ENCODE measurements around the gene WNT8B.

Gene WNT8B

GRCh38 chr10:100483876-100484666 is 21.3 kb downstream of the WNT8B start:
- H3K9me3 ChIP-seq: no peaks in the 10 kb centered on the region
- TF ChIP-seq, protein P1, sequence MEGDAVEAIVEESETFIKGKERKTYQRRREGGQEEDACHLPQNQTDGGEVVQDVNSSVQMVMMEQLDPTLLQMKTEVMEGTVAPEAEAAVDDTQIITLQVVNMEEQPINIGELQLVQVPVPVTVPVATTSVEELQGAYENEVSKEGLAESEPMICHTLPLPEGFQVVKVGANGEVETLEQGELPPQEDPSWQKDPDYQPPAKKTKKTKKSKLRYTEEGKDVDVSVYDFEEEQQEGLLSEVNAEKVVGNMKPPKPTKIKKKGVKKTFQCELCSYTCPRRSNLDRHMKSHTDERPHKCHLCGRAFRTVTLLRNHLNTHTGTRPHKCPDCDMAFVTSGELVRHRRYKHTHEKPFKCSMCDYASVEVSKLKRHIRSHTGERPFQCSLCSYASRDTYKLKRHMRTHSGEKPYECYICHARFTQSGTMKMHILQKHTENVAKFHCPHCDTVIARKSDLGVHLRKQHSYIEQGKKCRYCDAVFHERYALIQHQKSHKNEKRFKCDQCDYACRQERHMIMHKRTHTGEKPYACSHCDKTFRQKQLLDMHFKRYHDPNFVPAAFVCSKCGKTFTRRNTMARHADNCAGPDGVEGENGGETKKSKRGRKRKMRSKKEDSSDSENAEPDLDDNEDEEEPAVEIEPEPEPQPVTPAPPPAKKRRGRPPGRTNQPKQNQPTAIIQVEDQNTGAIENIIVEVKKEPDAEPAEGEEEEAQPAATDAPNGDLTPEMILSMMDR (IDR thresholded peaks at IDR 0.05): no peak
- no peak for DNase-seq
- H3K27ac ChIP-seq: no peak overlapping the region
- H3K4me3 ChIP-seq: no peak overlapping the region
- peaks cover 0 to 18% (median 16%) of the 10 kb centered on the region in 4 donors for H3K4me1 ChIP-seq
- H3K27me3 ChIP-seq: peaks cover 0 to 21% of the 10 kb centered on the region in 2 donors
- intact Hi-C loops (cut with DNase I; ENCODE audit: low total_unique reads): no loop called here
- peaks cover 18 to 33% (median 24%) of the 10 kb centered on the region in 3 donors for H3K36me3 ChIP-seq

- Histone ChIP-seq H3K27ac (no peak overlapping the region), H3K9me3 (no peaks in the 10 kb centered on the region), H3K27me3 (peaks cover 0 to 11% of the 10 kb centered on the region in 2 donors), H3K4me1 (peaks cover 0 to 18% (median 16%) of the 10 kb centered on the region in 4 donors), H3K4me3 (no peak overlapping the region), H3K36me3 (peaks cover 29 to 46% (median 37%) of the 10 kb centered on the region in 3 donors)
- intact Hi-C loops (cut with DNase I; ENCODE audit: low total_unique reads): no loop called here
- TF ChIP-seq, protein P1 (IDR thresholded peaks at IDR 0.05): no peak
- no peak for DNase-seq
Observed at GRCh38 chr10:100485366-100485765, 22.6 kb downstream of the WNT8B start.

DNA sequence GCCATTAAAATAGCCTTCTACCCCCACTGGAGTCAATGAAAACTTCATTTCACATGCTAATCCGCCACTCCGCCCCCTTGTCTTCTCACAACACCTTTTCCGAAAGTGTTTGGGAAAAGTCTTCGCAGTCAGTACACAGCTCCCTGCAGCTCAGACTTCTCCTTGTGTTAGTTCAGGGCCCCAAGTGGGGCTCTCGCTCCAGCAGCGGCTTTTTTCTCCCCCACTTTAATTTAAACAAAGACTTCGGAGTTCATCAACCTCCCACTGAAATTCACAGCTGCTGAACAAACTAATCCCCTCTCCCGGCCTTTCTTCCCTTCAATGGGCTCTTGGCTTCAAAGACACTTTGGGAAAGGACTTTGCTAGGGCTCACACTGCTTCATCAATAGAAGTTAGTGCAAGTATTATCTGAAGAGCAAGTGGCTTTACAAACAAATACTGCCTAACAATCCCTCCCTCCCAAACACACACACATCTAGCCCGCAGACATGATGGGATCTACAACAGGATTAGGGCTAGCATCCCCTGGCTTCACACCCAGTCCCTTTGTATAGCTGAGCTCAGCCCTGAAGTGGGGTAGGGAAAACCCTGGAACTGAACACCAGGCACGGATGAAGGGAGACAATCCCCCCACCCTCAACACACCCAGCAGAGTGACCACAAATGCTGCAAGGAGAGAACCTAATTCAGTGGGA is 23.1 kb downstream of the WNT8B start:
- TF ChIP-seq, protein P1 (IDR thresholded peaks at IDR 0.05): no peak
- H3K27me3 ChIP-seq: peaks cover 0 to 5% of the 10 kb centered on the region in 2 donors
- no peak overlapping the region for H3K27ac ChIP-seq
- no peak for DNase-seq
- H3K4me1 ChIP-seq: peaks cover 0 to 18% (median 16%) of the 10 kb centered on the region in 4 donors
- H3K36me3 ChIP-seq: peaks cover 33 to 49% (median 41%) of the 10 kb centered on the region in 3 donors
- intact Hi-C loops (cut with DNase I; ENCODE audit: low total_unique reads): no loop called here
- no peak overlapping the region for H3K4me3 ChIP-seq
- no peaks in the 10 kb centered on the region for H3K9me3 ChIP-seq

GRCh38 chr10:100487529-100487928 is 24.7 kb downstream of the WNT8B start:
- peaks cover 42 to 52% (median 51%) of the 10 kb centered on the region in 3 donors for H3K36me3 ChIP-seq
- no peak overlapping the region for H3K4me3 ChIP-seq
- TF ChIP-seq, protein P1 (IDR thresholded peaks at IDR 0.05): no peak
- H3K27me3 ChIP-seq: no peaks in the 10 kb centered on the region
- no peak overlapping the region for H3K27ac ChIP-seq
- intact Hi-C loops (cut with DNase I; ENCODE audit: low total_unique reads): no loop called here
- peaks cover 0 to 7% (median 5%) of the 10 kb centered on the region in 4 donors for H3K4me1 ChIP-seq
- no peak for DNase-seq
- no peaks in the 10 kb centered on the region for H3K9me3 ChIP-seq

- Histone ChIP-seq H3K4me3 (no peak overlapping the region), H3K4me1 (no peaks in the 10 kb centered on the region), H3K27ac (no peak overlapping the region), H3K9me3 (no peaks in the 10 kb centered on the region), H3K27me3 (no peaks in the 10 kb centered on the region), H3K36me3 (peaks cover 47 to 70% (median 52%) of the 10 kb centered on the region in 3 donors)
- intact Hi-C loops (cut with DNase I; ENCODE audit: low total_unique reads): no loop called here
- DNase-seq: no peak
- TF ChIP-seq, protein P1 (IDR thresholded peaks at IDR 0.05): no peak
Observed at GRCh38 chr10:100489396-100489795, 26.6 kb downstream of the WNT8B start.

All from tibial artery (tissue), 4 donors.